ENCODE data around the gene EXD3. TPM values are rescaled to one million over a fixed set of nuclear protein-coding genes. Genes with fewer than 3 reads are reported as not detected.

Gene EXD3
- total and polyA plus RNA-seq, 2 of the 13 experiments (the other 11 are each of a cell fraction or from before 2014, with no cell fraction given), result 2.7 to 4.8 TPM

GRCh38 chr9:137415451-137415850 is 7.5 kb downstream of the EXD3 start:
- H3K4me1 ChIP-seq (ENCODE audit: insufficient read depth, low read length), result 0 out of 2 replicates have a peak, but pooled peaks cover 5% of the 10 kb centered on the region
- TF ChIP-seq NFKBIZ (CRISPR knock-in tag; IDR thresholded peaks at IDR 0.05), result no peak
- no peak for TF ChIP-seq ZNF530 (CRISPR knock-in tag; IDR thresholded peaks at IDR 0.05; ENCODE audit: low read depth)
- no peak for TF ChIP-seq NCOA1 (CRISPR knock-in tag; IDR thresholded peaks at IDR 0.05)
- TF ChIP-seq MAFF (IDR thresholded peaks at IDR 0.05; ENCODE audit: low read depth, low read length), result no peak
- no peak for TF ChIP-seq RBM22 (optimal IDR thresholded peaks at IDR 0.05; ENCODE audit: low read length)
- TF ChIP-seq ZNF687 (CRISPR knock-in tag; IDR thresholded peaks at IDR 0.05), result no peak
- no peak for TF ChIP-seq TMF1 (CRISPR knock-in tag; IDR thresholded peaks at IDR 0.05; ENCODE audit: low read depth)
- no peak for TF ChIP-seq PHF8 (CRISPR knock-in tag; IDR thresholded peaks at IDR 0.05)
- no peak for TF ChIP-seq ZNF335 (CRISPR knock-in tag; IDR thresholded peaks at IDR 0.05)
- TF ChIP-seq SAFB2 (CRISPR knock-in tag; IDR thresholded peaks at IDR 0.05; ENCODE audit: borderline replicate concordance, low read depth), result no peak
- in situ Hi-C loops (cut with HindIII; ENCODE audit: extremely low pct_ligation_motif_present, low pct_unique_long_range_greater_than_20kb), result no loop called here
- BruUV-seq (replicated peaks), result no TSS peak
- no peak overlapping the region for H2AFZ ChIP-seq (ENCODE audit: low read length)
- no peaks in the 10 kb centered on the region for H3K36me3 ChIP-seq (replicated peaks in 1 of 2; ENCODE audit: control insufficient read depth in 1 of 2, insufficient read depth in 2 of 2, low read length in 2 of 2)
- no peak overlapping the region for H3K4me3 ChIP-seq (replicated peaks in 1 of 3; ENCODE audit: insufficient read depth in 1 of 3, low read depth in 2 of 3, low read length in 3 of 3)
- DNase-seq (ENCODE audit: low spot score) (no peak), ATAC-seq (no peak), FAIRE-seq (no peak)
- no peaks in the 10 kb centered on the region for H4K20me1 ChIP-seq (ENCODE audit: insufficient read depth, low read length)
- intact Hi-C loops (cut with micrococcal nuclease; ENCODE audit: unreplicated experiment), result no loop called here
- WGBS (ENCODE audit: low lambda C conversion rate), result 93% methylated on average over 5 of the region's 5 CpGs
- no peak overlapping the region for H3K27ac ChIP-seq (ENCODE audit: extremely low read length, insufficient read depth, low read length)
- H3K9me3 ChIP-seq (ENCODE audit: low read length), result no peaks in the 10 kb centered on the region
- H3K27me3 ChIP-seq (ENCODE audit: control insufficient read depth in 1 of 2, insufficient read depth in 2 of 2, low read length in 2 of 2), result no peaks in the 10 kb centered on the region
- no peak overlapping the region for H3K4me2 ChIP-seq (ENCODE audit: low read depth, low read length)
- POLR2A ChIA-PET, result no interaction called here
- no peaks in the 10 kb centered on the region for H3K79me2 ChIP-seq (ENCODE audit: insufficient read depth, low read length)
- H3K9ac ChIP-seq (ENCODE audit: insufficient read depth, low read depth, low read length), result no peak overlapping the region
- CTCF ChIA-PET (ENCODE audit: low intra/inter-chr PET ratio, low total read pairs), result no interaction called here
